Activated CD4-positive, alpha-beta T cell treated with anti-CD3 and anti-CD28 coated beads for 24 hours (primary cell): ENCODE results near the gene RAB27B.
"Not testable (repeated sequence)": the region's sequence is repeated elsewhere in the genome, so short reads cannot be mapped to it uniquely, and the experiment has no call there.

Experiments used
- DNase-seq, 2 donors: peaks; one replicate each; pipeline ENCODE4 v3.0.0-alpha.2; 2020; ENCODE audit warnings: low read depth in 2 of 2

Gene RAB27B

DNA sequence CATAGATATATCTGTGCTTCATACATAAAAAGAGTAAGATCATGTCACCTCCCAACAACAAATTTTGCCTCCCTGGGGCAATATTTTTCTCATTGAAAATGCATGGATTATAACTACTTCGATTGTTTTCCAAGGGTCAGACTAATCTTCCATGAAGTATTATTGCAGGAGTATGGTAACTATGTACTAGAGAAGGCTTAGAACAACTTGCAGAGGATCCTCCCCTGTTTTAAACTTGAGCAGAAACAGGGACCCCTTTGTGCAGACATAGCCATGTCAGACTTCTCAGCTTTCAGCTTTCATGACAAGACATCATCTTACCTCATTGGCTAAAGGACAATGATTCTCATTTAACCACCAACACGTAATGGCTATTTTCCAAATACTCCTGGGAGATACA is 13.2 kb upstream of the RAB27B start:
- DNase-seq: no peak

DNA sequence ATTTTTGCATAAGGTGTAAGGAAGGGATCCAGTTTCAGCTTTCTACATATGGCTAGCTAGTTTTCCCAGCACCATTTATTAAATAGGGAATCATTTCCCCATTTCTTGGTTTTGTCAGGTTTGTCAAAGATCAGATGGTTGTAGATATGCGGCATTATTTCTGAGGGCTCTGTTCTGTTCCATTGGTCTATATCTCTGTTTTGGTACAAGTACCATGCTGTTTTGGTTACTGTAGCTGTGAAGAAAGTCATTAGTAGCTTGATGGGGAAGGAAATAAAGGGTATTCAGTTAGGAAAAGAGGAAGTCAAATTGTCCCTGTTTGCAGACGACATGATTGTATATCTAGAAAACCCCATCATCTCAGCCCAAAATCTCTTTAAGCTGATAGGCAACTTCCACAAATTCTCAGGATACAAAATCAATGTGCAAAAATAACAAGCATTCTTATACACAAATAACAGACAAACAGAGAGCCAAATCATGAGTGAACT is 7.4 kb upstream of the RAB27B start:
- DNase-seq: not testable (repeated sequence)

- DNase-seq: no peak
These were observed 5.1 kb upstream of the RAB27B start for GRCh38 chr18:54822872-54823845.

- DNase-seq: no peak
These were observed 3.5 kb upstream of the RAB27B start for GRCh38 chr18:54824761-54825160.

GRCh38 chr18:54825601-54826344 is 2.5 kb upstream of the RAB27B start:
- DNase-seq: no peak

GRCh38 chr18:54828986-54829385 is 709 bp downstream of the RAB27B start:
- no peak for DNase-seq

GRCh38 chr18:54829856-54830255 is 1.6 kb downstream of the RAB27B start:
- no peak for DNase-seq

DNA sequence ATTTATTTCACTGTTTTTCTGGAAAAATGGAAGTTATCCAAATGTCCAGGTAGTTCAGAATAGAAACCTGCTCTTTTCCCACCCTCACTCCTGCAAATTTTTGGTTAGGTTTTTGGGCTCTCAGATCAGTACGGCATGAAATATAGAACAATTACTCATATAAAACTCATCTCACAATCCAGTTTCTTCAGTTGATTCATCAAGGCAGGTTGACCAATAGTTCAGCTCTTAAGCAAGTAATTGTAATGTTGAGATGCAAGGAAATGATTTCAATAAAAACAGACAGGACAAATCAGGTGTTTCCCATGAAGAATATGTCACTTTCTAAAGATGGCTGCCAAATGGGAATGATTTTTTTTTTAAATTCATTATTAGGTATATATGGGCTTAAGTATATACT is 2.0 kb downstream of the RAB27B start:
- DNase-seq: no peak

DNA sequence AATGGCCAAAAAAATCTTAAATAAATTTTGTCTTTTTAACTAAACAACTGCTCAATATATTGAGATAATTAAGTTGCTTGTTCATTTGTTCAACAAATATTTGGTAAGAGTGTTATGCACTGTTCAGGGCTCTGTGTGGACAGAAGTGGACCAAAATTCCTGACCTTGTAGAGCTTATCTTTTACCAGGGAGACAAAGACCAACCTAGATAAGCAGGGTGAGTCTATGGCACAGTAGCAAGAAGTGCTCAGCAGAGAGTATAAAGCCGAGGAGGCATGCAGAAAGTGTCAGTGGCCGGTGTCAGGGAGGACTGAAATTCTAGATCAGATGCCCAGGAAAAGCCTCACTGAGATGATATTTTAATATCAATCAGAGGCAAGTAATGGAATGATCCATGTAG is 2.6 kb downstream of the RAB27B start:
- DNase-seq: no peak

DNA sequence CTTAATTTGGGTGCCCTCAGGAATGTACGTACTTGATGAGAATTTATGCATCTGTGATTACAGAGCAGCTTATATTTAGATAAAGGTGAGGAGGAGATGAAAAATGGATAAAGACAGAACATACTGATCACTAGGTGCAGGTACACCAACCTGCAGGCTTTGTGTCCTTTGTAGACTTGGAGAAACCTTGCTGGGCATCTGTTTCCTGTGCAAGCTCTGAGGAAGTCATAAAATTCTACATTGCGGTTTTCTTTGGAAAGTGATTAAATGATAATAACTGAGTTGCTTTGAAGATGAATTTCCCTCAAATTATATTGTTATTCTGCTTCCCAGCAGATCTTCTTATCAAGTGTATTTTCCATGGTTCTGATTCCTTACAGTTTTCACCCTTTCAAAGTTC is 7.7 kb downstream of the RAB27B start:
- DNase-seq: no peak

DNA sequence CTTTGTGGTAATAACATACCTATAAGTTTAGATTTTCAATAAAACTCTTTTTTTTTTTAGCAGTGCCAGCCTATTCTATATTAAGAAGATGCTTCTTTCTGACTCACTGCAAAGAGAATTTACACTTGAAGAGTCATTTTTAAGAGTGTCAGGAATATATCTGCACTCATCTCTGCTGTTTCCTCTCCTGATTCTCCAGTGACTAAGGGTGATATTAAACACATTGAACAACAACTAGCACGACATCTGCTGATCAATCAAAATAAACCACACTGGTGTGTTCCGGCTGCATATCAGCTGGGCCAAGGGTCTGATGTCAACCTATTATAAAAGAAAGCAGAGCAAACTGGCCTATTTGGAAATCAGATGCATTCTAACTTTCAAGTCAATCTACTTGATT is 15.0 kb downstream of the RAB27B start:
- no peak for DNase-seq

DNA sequence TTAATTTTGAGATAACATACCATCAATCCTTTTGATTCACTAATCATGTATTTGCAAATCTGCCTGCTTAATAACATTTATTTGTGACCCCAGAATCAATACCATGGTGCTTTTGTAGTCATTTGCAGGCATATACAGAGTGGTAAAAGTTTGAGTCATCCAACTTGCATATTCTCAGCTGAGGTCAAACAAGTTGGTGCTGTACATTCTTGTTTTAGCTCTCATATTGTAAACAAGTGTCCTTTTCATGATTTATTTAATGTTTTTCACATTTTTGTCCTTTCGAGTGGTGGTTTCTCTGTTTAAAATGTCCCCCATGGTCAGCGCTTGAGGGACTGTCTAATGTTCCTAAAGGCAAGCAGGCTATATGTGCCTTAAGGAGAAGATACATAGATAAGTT is 17.5 kb downstream of the RAB27B start:
- no peak for DNase-seq

GRCh38 chr18:54848121-54848520 is 19.8 kb downstream of the RAB27B start:
- no peak for DNase-seq

- no peak for DNase-seq
These were observed 21.4 kb downstream of the RAB27B start for GRCh38 chr18:54849683-54850082.

GRCh38 chr18:54850598-54850997 is 22.3 kb downstream of the RAB27B start:
- no peak for DNase-seq

GRCh38 chr18:54852780-54853675 is 24.8 kb downstream of the RAB27B start:
- no peak for DNase-seq

DNA sequence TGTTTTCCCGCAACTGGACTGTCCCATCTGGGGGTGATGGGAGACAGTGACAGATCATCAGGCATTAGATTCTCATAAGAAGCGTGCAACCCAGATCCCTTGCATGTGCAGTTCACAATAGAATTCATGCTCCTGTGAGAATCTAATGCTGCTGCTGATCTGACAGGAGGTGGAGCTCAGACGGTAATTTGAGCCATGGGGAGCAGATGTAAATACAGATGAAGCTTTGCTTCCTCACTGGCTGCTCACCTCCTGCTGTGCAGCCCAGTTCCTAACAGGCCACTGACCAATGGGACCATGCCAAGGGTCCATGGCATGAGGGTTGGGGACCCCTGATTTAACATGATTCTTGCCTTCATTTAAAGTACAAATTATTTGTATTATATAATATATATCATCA is 26.8 kb downstream of the RAB27B start:
- DNase-seq: not testable (repeated sequence)

- no peak for DNase-seq
These were observed 27.9 kb downstream of the RAB27B start for GRCh38 chr18:54856105-54856646.

DNA sequence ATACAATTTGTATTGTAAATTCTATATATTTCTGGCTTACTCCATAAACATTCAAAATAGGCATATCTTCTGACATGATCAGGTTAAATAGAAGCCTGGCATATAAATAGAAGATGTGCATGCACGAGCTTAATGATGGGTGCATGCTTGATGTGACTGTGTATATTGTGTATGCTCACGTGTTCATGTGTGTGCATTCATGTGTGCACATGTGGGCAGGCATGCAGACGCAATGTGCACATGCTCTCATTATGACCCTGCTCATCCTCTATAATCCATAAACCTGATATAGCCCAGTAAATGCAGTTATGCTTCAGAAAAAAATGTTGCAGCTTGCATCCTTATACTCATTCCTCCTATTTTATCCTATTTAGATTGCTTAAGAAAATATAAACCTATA is 29.2 kb downstream of the RAB27B start:
- no peak for DNase-seq

- DNase-seq: no peak
These were observed 31.6 kb downstream of the RAB27B start for GRCh38 chr18:54859667-54860421.

GRCh38 chr18:54860941-54861340 is 32.7 kb downstream of the RAB27B start:
- no peak for DNase-seq
